ENCODE measurements around the gene APLF. TPM values are rescaled to one million over a fixed set of nuclear protein-coding genes. Genes with fewer than 3 reads are reported as not detected.

Gene APLF
- total and polyA plus RNA-seq, 2 donors (not counting 3 experiments of a cell fraction or from before 2014, with no cell fraction given) = 0.75 to 2.3 TPM

- no peak overlapping the region for H2AFZ ChIP-seq (ENCODE audit: low read depth, low read length)
- no peaks in the 10 kb centered on the region for H3K79me2 ChIP-seq (ENCODE audit: control insufficient read depth, insufficient read depth, low read length)
- intact Hi-C loops (cut with micrococcal nuclease) = no loop called here
- no peaks in the 10 kb centered on the region for H4K20me1 ChIP-seq (replicated peaks; ENCODE audit: control insufficient read depth, extremely low read depth, insufficient read depth, low read length)
- H3K4me2 ChIP-seq (ENCODE audit: insufficient read depth, low read length) = no peak overlapping the region
- H3K9ac ChIP-seq (replicated peaks; ENCODE audit: extremely low read depth, insufficient read depth, low read length) = no peak overlapping the region
- CTCF ChIA-PET = no interaction called here
- no peaks in the 10 kb centered on the region for H3K36me3 ChIP-seq (ENCODE audit: control insufficient read depth in 2 of 2, extremely low read depth in 1 of 2, insufficient read depth in 2 of 2, low read length in 2 of 2)
- H3K9me1 ChIP-seq (replicated peaks; ENCODE audit: control insufficient read depth, extremely low read depth, insufficient read depth, low read length) = no peaks in the 10 kb centered on the region
- H3K4me3 ChIP-seq (replicated peaks in 1 of 3; ENCODE audit: insufficient read depth in 1 of 3, low read depth in 1 of 3, low read length in 3 of 3) = no peak overlapping the region
- H3K4me1 ChIP-seq (ENCODE audit: control insufficient read depth, extremely low read depth, insufficient read depth, low read length) = no peaks in the 10 kb centered on the region
- no peaks in the 10 kb centered on the region for H3K9me3 ChIP-seq (replicated peaks; ENCODE audit: control insufficient read depth, insufficient read depth, low read length)
- DNase-seq (ENCODE audit: low read depth, low spot score) = no peak
- no TSS peak for BruUV-seq (replicated peaks)
- dilution Hi-C loops (cut with MboI; ENCODE audit: extremely low pct_ligation_motif_present, low sequenced_read_pairs) = no loop called here
- no peak overlapping the region for H3K27ac ChIP-seq (ENCODE audit: insufficient read depth, low read depth, low read length)
- FAIRE-seq = no peak
- H3K27me3 ChIP-seq (ENCODE audit: control insufficient read depth in 2 of 2, insufficient read depth in 2 of 2, low read length in 2 of 2) = no peaks in the 10 kb centered on the region
- POLR2A ChIA-PET = no interaction called here
- TF ChIP-seq GATA2 (IDR thresholded peaks at IDR 0.05; ENCODE audit: insufficient read depth, insufficient read length, low read depth, low read length) = no peak
- no peak for TF ChIP-seq POLR2A (IDR thresholded peaks at IDR 0.05; ENCODE audit: low read depth, low read length)
- no peak for TF ChIP-seq MYC (IDR thresholded peaks at IDR 0.05; ENCODE audit: low read depth, low read length)
- no peak for TF ChIP-seq CTCF (IDR thresholded peaks at IDR 0.05; ENCODE audit: extremely low read depth in 1 of 2, insufficient read depth in 1 of 2, low read depth in 1 of 2, low read length in 2 of 2)
- TF ChIP-seq FOS (IDR thresholded peaks at IDR 0.05; ENCODE audit: borderline replicate concordance, insufficient read depth, low read length) = no peak
- TF ChIP-seq MAX (IDR thresholded peaks at IDR 0.05; ENCODE audit: insufficient read depth, insufficient read length) = no peak
- TF ChIP-seq JUN (IDR thresholded peaks at IDR 0.05; ENCODE audit: borderline replicate concordance, insufficient read depth, insufficient read length, low read depth) = no peak
- no peak for TF ChIP-seq EZH2 (IDR thresholded peaks at IDR 0.05; ENCODE audit: borderline replicate concordance, low read depth, low read length, severe bottlenecking)
- TF ChIP-seq POLR2AphosphoS5 (IDR thresholded peaks at IDR 0.05; ENCODE audit: insufficient read depth, low read depth, low read length) = no peak
These were observed 51.9 kb downstream of the APLF start for GRCh38 chr2:68519236-68519635.
